SJCRH30 (cell line): ENCODE results near the gene UROC1. TPM values are rescaled to one million over a fixed set of nuclear protein-coding genes. Genes with fewer than 3 reads are reported as not detected.

ENCODE experiments used
- DNase-seq, 2 experiments: peaks; one replicate each; pipeline ENCODE4 v3.0.0-alpha.2; 2015 to 2020
- H3K27ac ChIP-seq: fragments of 250-450 bp; sonication (Bioruptor Pico); 2 replicates; pipeline ENCODE4 v1.5.1; 2020; ENCODE audit warnings: mild to moderate bottlenecking, moderate library complexity
- H3K27me3 ChIP-seq: fragments of 250-450 bp; sonication (Bioruptor Pico); 2 replicates; pipeline ENCODE4 v1.5.1; 2020; ENCODE audit warnings: mild to moderate bottlenecking, moderate library complexity
- H3K36me3 ChIP-seq: fragments of 250-450 bp; sonication (Bioruptor Pico); 2 replicates; pipeline ENCODE4 v1.5.1; 2020; ENCODE audit warnings: mild to moderate bottlenecking, moderate library complexity
- H3K4me1 ChIP-seq: fragments of 250-450 bp; sonication (Bioruptor Pico); 2 replicates; pipeline ENCODE4 v1.5.1; 2020; ENCODE audit warnings: mild to moderate bottlenecking, moderate library complexity
- H3K4me3 ChIP-seq: fragments of 250-450 bp; sonication (Bioruptor Pico); 2 replicates; pipeline ENCODE4 v1.5.1; 2020; ENCODE audit warnings: mild to moderate bottlenecking, moderate library complexity
- H3K9me3 ChIP-seq: fragments of 250-450 bp; sonication (Bioruptor Pico); replicated peaks from 2 replicates; pipeline ENCODE4 v1.5.1; 2020; ENCODE audit warnings: mild to moderate bottlenecking, moderate library complexity
- total RNA-seq: library from RNA; depleted of rRNA; stranded (reverse); fragments of >200 nt; shearing (Covaris generic); gene quantifications from 2 replicates; pipeline ENCODE4 v1.2.3, GENCODE V29; 2014

UROC1 gene
- total RNA-seq, 1 experiment from 2014 or later, result not detected

- H3K4me1 ChIP-seq, result peaks cover 17% of the 10 kb centered on the region
These were observed 49.3 kb downstream of the UROC1 start for GRCh38 chr3:126468028-126468891.

GRCh38 chr3:126467611-126467955 lies 50.0 kb downstream of the UROC1 start:
- H3K4me1 ChIP-seq, result peaks cover 13% of the 10 kb centered on the region
- DNase-seq, result no peak
- peaks cover 60% of the 10 kb centered on the region for H3K36me3 ChIP-seq

More at GRCh38 chr3:126468028-126468891, 49.3 kb downstream of the UROC1 start:
- DNase-seq, result no peak
- no peak overlapping the region for H3K27ac ChIP-seq
- no peak overlapping the region for H3K4me3 ChIP-seq
- no peaks in the 10 kb centered on the region for H3K27me3 ChIP-seq
- no peaks in the 10 kb centered on the region for H3K9me3 ChIP-seq
- H3K36me3 ChIP-seq, result peaks cover 58% of the 10 kb centered on the region

DNA sequence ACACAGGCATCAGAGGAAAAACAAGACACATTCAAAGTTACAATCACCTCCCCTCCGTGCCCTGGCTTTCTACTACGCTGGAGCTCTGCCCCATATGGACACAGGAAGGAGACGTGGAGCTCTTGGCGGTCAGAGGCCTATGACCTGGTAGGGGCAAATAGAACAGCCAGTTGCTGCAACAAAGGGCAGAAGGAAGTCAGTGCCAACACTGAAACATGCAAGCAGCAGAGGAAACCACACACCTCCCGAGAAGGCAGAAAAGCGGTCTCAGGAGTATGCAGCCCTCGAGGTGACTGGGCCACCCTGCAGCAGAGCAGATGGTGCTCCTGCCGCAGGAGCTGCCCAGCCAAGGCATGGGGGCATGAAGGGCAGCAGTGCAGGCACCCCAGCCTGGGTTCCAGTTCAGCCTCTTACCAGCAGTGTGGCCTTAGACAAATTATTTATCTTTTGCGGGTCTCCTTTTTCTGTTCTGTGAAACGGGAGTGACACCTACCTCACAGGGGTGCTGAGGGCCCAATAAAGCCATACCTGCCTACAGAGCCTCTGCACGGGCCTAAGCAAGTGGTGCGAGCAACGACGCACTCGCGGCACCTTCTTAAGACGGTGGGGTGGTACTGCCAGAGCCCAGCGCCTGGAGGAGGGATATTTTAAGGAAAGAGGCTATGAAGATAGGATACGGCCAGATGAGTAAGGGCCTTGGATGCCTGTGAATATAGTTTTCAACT lies 50.5 kb downstream of the UROC1 start:
- DNase-seq, result no peak
- Histone ChIP-seq H3K27ac (no peak overlapping the region), H3K27me3 (no peaks in the 10 kb centered on the region), H3K36me3 (peaks cover 60% of the 10 kb centered on the region), H3K4me1 (peaks cover 9% of the 10 kb centered on the region), H3K9me3 (no peaks in the 10 kb centered on the region), H3K4me3 (no peak overlapping the region)

More at GRCh38 chr3:126467611-126467955, 50.0 kb downstream of the UROC1 start:
- Histone ChIP-seq H3K27me3 (no peaks in the 10 kb centered on the region), H3K4me3 (no peak overlapping the region), H3K9me3 (no peaks in the 10 kb centered on the region), H3K27ac (no peak overlapping the region)

- no peak overlapping the region for H3K27ac ChIP-seq
- H3K4me1 ChIP-seq, result peaks cover 5% of the 10 kb centered on the region; the same call in 1 of the 2 replicates
- H3K9me3 ChIP-seq, result no peaks in the 10 kb centered on the region
- H3K36me3 ChIP-seq, result peaks cover 64% of the 10 kb centered on the region
- no peak overlapping the region for H3K4me3 ChIP-seq
- H3K27me3 ChIP-seq, result no peaks in the 10 kb centered on the region
- no peak for DNase-seq
These were observed 51.5 kb downstream of the UROC1 start for GRCh38 chr3:126465928-126466544.

DNA sequence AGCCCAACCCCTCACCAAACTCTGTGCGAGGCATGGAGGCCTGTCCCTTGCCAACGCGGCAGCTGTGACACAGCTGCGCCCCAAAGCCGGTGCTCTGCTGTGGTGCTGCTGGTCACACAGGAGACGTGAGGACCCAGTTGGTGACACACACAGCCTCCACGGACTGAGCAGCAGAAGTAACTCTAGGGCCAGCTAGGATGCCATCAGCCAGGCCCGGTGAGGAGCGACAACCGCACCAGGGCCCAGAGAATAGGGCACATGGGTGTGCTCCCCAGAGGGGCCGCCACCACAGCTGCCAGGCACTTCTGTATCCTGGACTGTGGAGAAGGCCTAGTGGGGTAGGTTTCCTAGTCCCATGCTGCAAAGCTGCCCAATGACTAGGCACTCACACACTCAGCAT lies 52.6 kb downstream of the UROC1 start:
- Histone ChIP-seq H3K9me3 (no peaks in the 10 kb centered on the region), H3K4me3 (no peak overlapping the region), H3K4me1 (peaks cover 5% of the 10 kb centered on the region; the same call in 1 of the 2 replicates), H3K27me3 (no peaks in the 10 kb centered on the region), H3K36me3 (peaks cover 61% of the 10 kb centered on the region), H3K27ac (no peak overlapping the region)
- DNase-seq, result no peak

GRCh38 chr3:126464494-126464893 lies 53.1 kb downstream of the UROC1 start:
- no peaks in the 10 kb centered on the region for H3K27me3 ChIP-seq
- H3K36me3 ChIP-seq, result peaks cover 60% of the 10 kb centered on the region
- H3K9me3 ChIP-seq, result no peaks in the 10 kb centered on the region
- H3K4me1 ChIP-seq, result peaks cover 5% of the 10 kb centered on the region; the same call in 1 of the 2 replicates
- peak in 1 of 2 experiments; percentile 50 for DNase-seq
- no peak overlapping the region for H3K4me3 ChIP-seq
- H3K27ac ChIP-seq, result no peak overlapping the region

- Histone ChIP-seq H3K27ac (no peak overlapping the region), H3K36me3 (peaks cover 60% of the 10 kb centered on the region), H3K27me3 (no peaks in the 10 kb centered on the region), H3K4me3 (no peak overlapping the region), H3K4me1 (peaks cover 5% of the 10 kb centered on the region; the same call in 1 of the 2 replicates), H3K9me3 (no peaks in the 10 kb centered on the region)
- no peak for DNase-seq
These were observed 53.5 kb downstream of the UROC1 start for GRCh38 chr3:126464093-126464492.

DNA sequence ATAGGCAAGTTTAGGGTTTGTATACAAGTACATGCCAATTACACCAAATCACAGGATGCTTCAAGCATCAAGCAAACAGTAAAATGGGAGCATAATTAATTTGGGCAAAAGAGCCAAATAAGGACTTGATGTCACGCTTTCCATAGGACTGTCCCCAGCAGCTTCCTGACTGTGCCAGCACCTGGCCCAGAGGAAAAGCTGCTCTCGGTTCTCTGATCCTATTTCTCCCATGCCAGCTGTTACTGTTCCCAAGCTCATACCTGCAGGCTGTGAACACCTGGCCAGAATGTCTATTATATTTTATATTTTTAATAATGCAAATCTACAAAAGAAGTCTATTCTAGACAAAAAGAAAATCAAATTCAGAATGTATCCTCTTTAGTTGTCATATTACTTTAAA lies 54.1 kb downstream of the UROC1 start:
- peaks cover 57% of the 10 kb centered on the region for H3K36me3 ChIP-seq
- no peak for DNase-seq
- no peak overlapping the region for H3K4me3 ChIP-seq
- H3K4me1 ChIP-seq, result peaks cover 5% of the 10 kb centered on the region; the same call in 1 of the 2 replicates
- no peaks in the 10 kb centered on the region for H3K27me3 ChIP-seq
- H3K9me3 ChIP-seq, result no peaks in the 10 kb centered on the region
- no peak overlapping the region for H3K27ac ChIP-seq

- H3K27ac ChIP-seq, result no peak overlapping the region
- no peak for DNase-seq
- H3K4me3 ChIP-seq, result no peak overlapping the region
These were observed 56.0 kb downstream of the UROC1 start for GRCh38 chr3:126461450-126462070.

DNA sequence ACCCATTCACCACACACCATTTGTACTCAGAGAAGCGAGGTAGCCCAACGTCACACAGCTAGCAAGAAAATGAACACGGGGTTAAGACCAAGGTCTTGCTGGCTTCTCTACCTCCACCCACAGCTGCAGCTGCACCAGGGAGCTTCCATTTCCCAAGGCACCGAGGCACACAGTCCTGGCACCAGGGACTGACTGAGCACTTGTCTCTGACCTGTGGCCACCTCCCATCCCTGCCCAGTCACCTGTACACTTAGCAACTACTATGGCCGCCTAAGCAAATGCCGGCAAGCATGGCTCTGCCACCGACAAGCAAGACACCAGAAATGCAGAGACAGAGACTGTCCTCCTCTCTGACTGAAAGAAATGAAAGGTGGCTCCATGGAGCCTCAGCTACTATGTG lies 57.2 kb downstream of the UROC1 start:
- Histone ChIP-seq H3K36me3 (peaks cover 42% of the 10 kb centered on the region), H3K27ac (no peak overlapping the region), H3K9me3 (no peaks in the 10 kb centered on the region), H3K4me3 (no peak overlapping the region), H3K4me1 (peaks cover 5% of the 10 kb centered on the region; the same call in 1 of the 2 replicates), H3K27me3 (no peaks in the 10 kb centered on the region)
- DNase-seq, result no peak

More at GRCh38 chr3:126461450-126462070, 56.0 kb downstream of the UROC1 start:
- no peaks in the 10 kb centered on the region for H3K27me3 ChIP-seq
- H3K36me3 ChIP-seq, result peaks cover 52% of the 10 kb centered on the region
- H3K9me3 ChIP-seq, result no peaks in the 10 kb centered on the region
- peaks cover 5% of the 10 kb centered on the region; the same call in 1 of the 2 replicates for H3K4me1 ChIP-seq

GRCh38 chr3:126459763-126460127 lies 57.8 kb downstream of the UROC1 start:
- Histone ChIP-seq H3K4me3 (no peak overlapping the region), H3K9me3 (no peaks in the 10 kb centered on the region), H3K27me3 (no peaks in the 10 kb centered on the region), H3K4me1 (peaks cover 4% of the 10 kb centered on the region; the same call in 1 of the 2 replicates), H3K36me3 (peaks cover 38% of the 10 kb centered on the region), H3K27ac (no peak overlapping the region)
- no peak for DNase-seq

DNA sequence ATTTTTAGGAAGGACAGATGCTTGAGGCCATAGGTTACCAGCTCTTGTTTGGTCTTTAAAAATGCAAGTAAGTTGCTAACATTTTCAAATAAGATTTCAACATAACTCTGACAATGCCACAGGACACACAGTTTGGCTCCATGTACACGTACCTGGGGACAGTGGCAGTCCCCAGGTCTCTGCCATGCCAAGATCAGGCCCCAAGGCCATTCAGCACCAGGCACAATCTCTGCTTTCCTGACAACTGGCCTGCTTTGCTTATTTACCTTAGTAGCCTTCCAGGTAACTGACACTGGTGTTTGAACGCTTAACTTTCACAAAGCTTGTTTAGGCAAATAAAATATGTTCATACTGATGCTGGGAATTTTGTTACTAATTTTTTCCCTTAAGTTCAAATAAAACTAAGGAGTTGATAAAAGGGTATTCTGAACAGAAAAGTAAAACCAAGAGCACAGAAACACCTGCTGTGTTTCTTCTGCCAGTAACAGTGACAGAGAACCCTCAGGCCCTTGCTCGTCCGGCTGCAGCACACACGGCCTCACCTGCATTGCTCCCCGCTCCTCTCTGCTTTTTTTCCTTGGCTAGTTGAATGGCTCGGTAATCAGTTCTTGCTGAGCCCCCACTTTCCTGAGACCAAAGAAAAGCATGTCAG lies 58.3 kb downstream of the UROC1 start:
- no peaks in the 10 kb centered on the region for H3K9me3 ChIP-seq
- H3K36me3 ChIP-seq, result peaks cover 41% of the 10 kb centered on the region
- H3K27me3 ChIP-seq, result no peaks in the 10 kb centered on the region
- H3K4me1 ChIP-seq, result no peaks in the 10 kb centered on the region
- no peak overlapping the region for H3K4me3 ChIP-seq
- no peak overlapping the region for H3K27ac ChIP-seq
- no peak for DNase-seq

- Histone ChIP-seq H3K4me3 (no peak overlapping the region), H3K36me3 (peaks cover 37% of the 10 kb centered on the region), H3K27me3 (no peaks in the 10 kb centered on the region), H3K9me3 (no peaks in the 10 kb centered on the region), H3K4me1 (no peaks in the 10 kb centered on the region), H3K27ac (no peak overlapping the region)
- DNase-seq, result no peak
These were observed 60.7 kb downstream of the UROC1 start for GRCh38 chr3:126456766-126457388.

GRCh38 chr3:126456211-126456610 lies 61.4 kb downstream of the UROC1 start:
- no peak overlapping the region for H3K4me3 ChIP-seq
- no peak for DNase-seq
- H3K27me3 ChIP-seq, result no peaks in the 10 kb centered on the region
- H3K4me1 ChIP-seq, result no peaks in the 10 kb centered on the region
- H3K27ac ChIP-seq, result no peak overlapping the region
- peaks cover 31% of the 10 kb centered on the region for H3K36me3 ChIP-seq
- no peaks in the 10 kb centered on the region for H3K9me3 ChIP-seq
